A549 (cell line): Measurements from ENCODE around the gene SLC8A2.

Source experiments
- EP300 ChIP-seq, 2 experiments: fragments of >200 bp; sonication (Bioruptor Twin); formaldehyde crosslinking; IDR thresholded peaks; 2 replicates in 1 of 2; 3 replicates in 1 of 2; pipeline ENCODE4 v1.6.1; 2016 to 2017
- GATA3 ChIP-seq: IDR thresholded peaks from 2 replicates; pipeline ENCODE4 v1.6.1; 2012; ENCODE audit warnings: borderline replicate concordance
- HOXB5 ChIP-seq: fragments of 250-450 bp; sonication (Bioruptor Pico); IDR thresholded peaks from 2 replicates; pipeline ENCODE4 v1.5.0; 2020; ENCODE audit warnings: mild to moderate bottlenecking, moderate library complexity
- RFX5 ChIP-seq: fragments of 450-650 bp; IDR thresholded peaks from 2 replicates; pipeline ENCODE4 v1.7.1; 2014; ENCODE audit warnings: antibody characterized with exemption, mild to moderate bottlenecking, moderate library complexity
- TF ChIP-seq, protein P1 (sequence below): fragments of >200 bp; sonication (Bioruptor Twin); formaldehyde crosslinking; IDR thresholded peaks from 3 replicates; pipeline ENCODE4 v1.5.1; 2016
- TF ChIP-seq, protein P2 (sequence below): fragments of 150-350 bp; IDR thresholded peaks from 2 replicates; pipeline ENCODE4 v1.6.1; 2014; ENCODE audit warnings: low read depth, mild to moderate bottlenecking, low read length

DNA sequence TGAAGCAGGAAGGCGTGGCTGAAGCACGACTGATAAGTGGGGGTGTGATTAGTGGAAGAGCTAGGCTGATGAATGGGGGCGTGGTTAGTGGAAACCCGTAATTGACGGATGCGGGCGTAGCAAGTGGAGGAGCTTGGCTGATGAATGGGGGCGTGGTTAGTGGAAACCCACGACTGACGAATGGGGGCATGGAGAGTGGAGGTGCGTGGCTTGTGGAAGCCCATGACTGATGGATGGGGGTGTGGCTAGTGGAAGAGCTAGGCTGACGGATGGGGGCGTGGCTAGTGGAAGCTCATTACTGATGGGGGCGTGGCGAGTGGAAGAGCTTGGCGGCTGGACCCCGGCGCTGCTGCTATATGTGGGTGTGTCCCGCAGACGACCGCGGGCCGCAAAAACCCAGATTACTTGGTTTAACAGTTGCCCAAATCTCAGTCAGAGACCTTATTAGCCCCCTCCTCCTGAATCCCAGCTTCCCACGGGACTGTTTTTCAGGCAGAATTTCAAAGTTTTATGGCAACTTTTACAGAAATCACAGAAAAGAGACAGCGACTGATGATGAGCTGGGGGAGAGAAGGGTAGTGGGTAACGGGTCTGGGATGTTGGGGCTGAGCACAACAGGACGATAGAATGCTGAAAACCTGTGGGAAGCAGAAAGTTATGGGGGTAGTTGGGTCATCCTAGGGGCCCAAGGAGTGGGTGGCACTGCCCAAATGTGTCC is 43.4 kb downstream of the SLC8A2 start:
- TF ChIP-seq HOXB5 (CRISPR knock-in tag) (no peak), EP300 (IDR thresholded peaks at IDR 0.05) (no peak), GATA3 (no peak), RFX5 (no peak)
- TF ChIP-seq, protein P1, sequence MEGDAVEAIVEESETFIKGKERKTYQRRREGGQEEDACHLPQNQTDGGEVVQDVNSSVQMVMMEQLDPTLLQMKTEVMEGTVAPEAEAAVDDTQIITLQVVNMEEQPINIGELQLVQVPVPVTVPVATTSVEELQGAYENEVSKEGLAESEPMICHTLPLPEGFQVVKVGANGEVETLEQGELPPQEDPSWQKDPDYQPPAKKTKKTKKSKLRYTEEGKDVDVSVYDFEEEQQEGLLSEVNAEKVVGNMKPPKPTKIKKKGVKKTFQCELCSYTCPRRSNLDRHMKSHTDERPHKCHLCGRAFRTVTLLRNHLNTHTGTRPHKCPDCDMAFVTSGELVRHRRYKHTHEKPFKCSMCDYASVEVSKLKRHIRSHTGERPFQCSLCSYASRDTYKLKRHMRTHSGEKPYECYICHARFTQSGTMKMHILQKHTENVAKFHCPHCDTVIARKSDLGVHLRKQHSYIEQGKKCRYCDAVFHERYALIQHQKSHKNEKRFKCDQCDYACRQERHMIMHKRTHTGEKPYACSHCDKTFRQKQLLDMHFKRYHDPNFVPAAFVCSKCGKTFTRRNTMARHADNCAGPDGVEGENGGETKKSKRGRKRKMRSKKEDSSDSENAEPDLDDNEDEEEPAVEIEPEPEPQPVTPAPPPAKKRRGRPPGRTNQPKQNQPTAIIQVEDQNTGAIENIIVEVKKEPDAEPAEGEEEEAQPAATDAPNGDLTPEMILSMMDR = no peak
- TF ChIP-seq, protein P2, sequence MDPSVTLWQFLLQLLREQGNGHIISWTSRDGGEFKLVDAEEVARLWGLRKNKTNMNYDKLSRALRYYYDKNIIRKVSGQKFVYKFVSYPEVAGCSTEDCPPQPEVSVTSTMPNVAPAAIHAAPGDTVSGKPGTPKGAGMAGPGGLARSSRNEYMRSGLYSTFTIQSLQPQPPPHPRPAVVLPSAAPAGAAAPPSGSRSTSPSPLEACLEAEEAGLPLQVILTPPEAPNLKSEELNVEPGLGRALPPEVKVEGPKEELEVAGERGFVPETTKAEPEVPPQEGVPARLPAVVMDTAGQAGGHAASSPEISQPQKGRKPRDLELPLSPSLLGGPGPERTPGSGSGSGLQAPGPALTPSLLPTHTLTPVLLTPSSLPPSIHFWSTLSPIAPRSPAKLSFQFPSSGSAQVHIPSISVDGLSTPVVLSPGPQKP = no peak
